Fibroblast of villous mesenchyme (primary cell): ENCODE data around the gene RFX3. TPM values are rescaled to one million over a fixed set of nuclear protein-coding genes. Genes with fewer than 3 reads are reported as not detected.

Experiments used
- DNase-seq: peaks from one replicate; pipeline ENCODE4 v3.0.0-alpha.2; 2010; ENCODE audit warnings: low read depth
- H3K4me3 ChIP-seq: 2 replicates; pipeline ENCODE4 v1.5.1; 2011; ENCODE audit warnings: low read depth, mild to moderate bottlenecking, low read length
- CTCF ChIP-seq: IDR thresholded peaks from 2 replicates; pipeline ENCODE4 v1.5.1; 2012; ENCODE audit warnings: low read depth, mild to moderate bottlenecking, low read length; ENCODE audit not compliant: insufficient read depth
- total RNA-seq: library from RNA; depleted of rRNA; stranded (reverse); fragments of >200 nt; gene quantifications from 2 replicates; pipeline ENCODE4 v1.2.3, GENCODE V29; 2012

The RFX3 gene
- total RNA-seq, 1 donor: 3.5 TPM

GRCh38 chr9:3359048-3359692 lies 166.6 kb downstream of the RFX3 start:
- no peak overlapping the region for H3K4me3 ChIP-seq
- TF ChIP-seq CTCF: no peak
- DNase-seq: no peak

- TF ChIP-seq CTCF: no peak
- DNase-seq: no peak
- no peak overlapping the region for H3K4me3 ChIP-seq
These were observed 177.6 kb downstream of the RFX3 start for GRCh38 chr9:3348169-3348568.

GRCh38 chr9:3346549-3346948 lies 179.3 kb downstream of the RFX3 start:
- TF ChIP-seq CTCF: no peak
- H3K4me3 ChIP-seq: no peak overlapping the region

GRCh38 chr9:3343671-3344070 lies 182.1 kb downstream of the RFX3 start:
- no peak for TF ChIP-seq CTCF
- H3K4me3 ChIP-seq: no peak overlapping the region
- DNase-seq: no peak

More at GRCh38 chr9:3346549-3346948, 179.3 kb downstream of the RFX3 start:
- no peak for DNase-seq

GRCh38 chr9:3342159-3342777 lies 183.5 kb downstream of the RFX3 start:
- no peak overlapping the region for H3K4me3 ChIP-seq
- no peak for TF ChIP-seq CTCF
- DNase-seq: peak; percentile 82

GRCh38 chr9:3337515-3338225 lies 188.1 kb downstream of the RFX3 start:
- DNase-seq: peak; percentile 69
- H3K4me3 ChIP-seq: no peak overlapping the region
- TF ChIP-seq CTCF: no peak
